Esophagus squamous epithelium (tissue), 5 donors: Measurements from ENCODE around the gene GLRX5. TPM values are rescaled to one million over a fixed set of nuclear protein-coding genes. Genes with fewer than 3 reads are reported as not detected.

Experiments used
- DNase-seq: peaks from one replicate; lab custom pipeline; 2025; lab: John Stamatoyannopoulos, UW
- H3K27ac ChIP-seq, 4 donors: fragments of 200-600 bp; sonication (generic); one replicate each; pipeline ENCODE4 v1.5.1; 2016 to 2019; ENCODE audit warnings: mild to moderate bottlenecking in 1 of 4
- H3K27me3 ChIP-seq, 4 donors: fragments of 200-600 bp; sonication (generic); 1 replicate in 3 of 4; 2 replicates in 1 of 4; pipeline versions ENCODE4 v1.5.1 to v1.6.0; 2017 to 2021; ENCODE audit warnings: antibody characterized with exemption in 1 of 4
- H3K36me3 ChIP-seq, 3 donors: fragments of 200-600 bp; sonication (generic); one replicate each; pipeline ENCODE4 v1.5.1; 2016 to 2019
- H3K4me1 ChIP-seq, 3 donors: fragments of 200-600 bp; sonication (generic); one replicate each; pipeline ENCODE4 v1.5.1; 2017 to 2019
- H3K4me3 ChIP-seq, 4 donors: fragments of 200-600 bp; sonication (generic); 1 replicate in 3 of 4; 2 replicates in 1 of 4; pipeline ENCODE4 v1.5.1; 2016 to 2019; ENCODE audit warnings: mild to moderate bottlenecking in 2 of 4, moderate library complexity in 1 of 4
- H3K9me3 ChIP-seq, 3 donors: fragments of 200-600 bp; sonication (generic); one replicate each; pipeline ENCODE4 v1.5.1; 2016 to 2019
- CTCF ChIP-seq, 6 experiments: fragments of 450-650 bp in 4 of 6; fragments of 200-600 bp in 2 of 6; sonication (generic) in 2 of 6; IDR thresholded peaks; one replicate each; pipeline ENCODE4 v1.5.1; 2016 to 2019; ENCODE audit warnings: antibody characterized with exemption in 6 of 6, mild to moderate bottlenecking in 4 of 6, moderate library complexity in 4 of 6
- POLR2A ChIP-seq, 4 donors: fragments of 450-650 bp; IDR thresholded peaks; one replicate each; pipeline ENCODE4 v1.6.1; 2017; ENCODE audit warnings: antibody characterized with exemption in 4 of 4, mild to moderate bottlenecking in 4 of 4, moderate library complexity in 3 of 4
- WGBS, 2 donors: methylation state at CpG; one replicate each; pipeline ENCODE4 v1.1.5; 2018; 5-methylcytosine and 5-hydroxymethylcytosine counted together
- intact Hi-C: fragments of 100-400 bp; cut with DNase I; formaldehyde crosslinking; loops from one replicate; pipeline ENCODE4 v1.15.0; 2022
- total RNA-seq, 4 donors: library from RNA; depleted of rRNA; stranded (reverse); fragments of >200 nt; gene quantifications; one replicate each; pipeline ENCODE4 v1.1.0, GENCODE V29; 2016
- donor health status: DM: yes; HTN: yes; CAD: no.

Gene GLRX5
- total RNA-seq, 4 donors from 2014 or later, result 14.4 to 40.1 (median 32.6) TPM

GRCh38 chr14:95545515-95546168 lies 10.8 kb downstream of the GLRX5 start:
- H3K27ac ChIP-seq, result no peak overlapping the region
- peaks cover 0 to 37% (median 0%) of the 10 kb centered on the region in 3 donors for H3K36me3 ChIP-seq
- intact Hi-C loops, result no loop called here
- DNase-seq, result no peak
- H3K9me3 ChIP-seq, result no peaks in the 10 kb centered on the region
- H3K4me1 ChIP-seq, result peaks cover 0 to 9% (median 0%) of the 10 kb centered on the region in 3 donors
- WGBS, 2 donors, result 67 to 76% methylated on average over 5 of the region's 5 CpGs
- TF ChIP-seq POLR2A (IDR thresholded peaks at IDR 0.05) (no peak), CTCF (IDR thresholded peaks at IDR 0.05) (no peak)
- H3K27me3 ChIP-seq, result no peaks in the 10 kb centered on the region
- H3K4me3 ChIP-seq, result no peak overlapping the region

- Histone ChIP-seq H3K27ac (no peak overlapping the region), H3K27me3 (no peaks in the 10 kb centered on the region), H3K36me3 (peaks cover 0 to 37% (median 0%) of the 10 kb centered on the region in 3 donors), H3K4me1 (peaks cover 0 to 9% (median 0%) of the 10 kb centered on the region in 3 donors), H3K9me3 (no peaks in the 10 kb centered on the region), H3K4me3 (no peak overlapping the region)
- no peak for TF ChIP-seq POLR2A (IDR thresholded peaks at IDR 0.05)
- no peak for TF ChIP-seq CTCF (IDR thresholded peaks at IDR 0.05)
- 82 to 97% methylated on average over 5 of the region's 5 CpGs for WGBS, 2 donors
- DNase-seq, result no peak
- intact Hi-C loops, result no loop called here
Observed at GRCh38 chr14:95547272-95547625, 12.4 kb downstream of the GLRX5 start.

- H3K4me1 ChIP-seq, result peaks cover 0 to 9% (median 0%) of the 10 kb centered on the region in 3 donors
- DNase-seq, result no peak
- no peaks in the 10 kb centered on the region for H3K9me3 ChIP-seq
- no peaks in the 10 kb centered on the region for H3K27me3 ChIP-seq
- no peak overlapping the region for H3K4me3 ChIP-seq
- peaks cover 0 to 37% (median 0%) of the 10 kb centered on the region in 3 donors for H3K36me3 ChIP-seq
- WGBS, 2 donors, result 59 to 76% methylated on average over 7 to 13 of the region's 14 CpGs
- TF ChIP-seq POLR2A (IDR thresholded peaks at IDR 0.05) (no peak), CTCF (IDR thresholded peaks at IDR 0.05) (no peak)
- H3K27ac ChIP-seq, result no peak overlapping the region
- intact Hi-C loops, result no loop called here
Observed at GRCh38 chr14:95547626-95548327, 12.9 kb downstream of the GLRX5 start.

GRCh38 chr14:95548328-95548929 lies 13.6 kb downstream of the GLRX5 start:
- TF ChIP-seq POLR2A (IDR thresholded peaks at IDR 0.05), result no peak
- no peak for TF ChIP-seq CTCF (IDR thresholded peaks at IDR 0.05)
- no peaks in the 10 kb centered on the region for H3K27me3 ChIP-seq
- H3K4me1 ChIP-seq, result peaks cover 0 to 9% (median 0%) of the 10 kb centered on the region in 3 donors
- peaks cover 0 to 37% (median 0%) of the 10 kb centered on the region in 3 donors for H3K36me3 ChIP-seq
- DNase-seq, result no peak
- no peak overlapping the region for H3K27ac ChIP-seq
- 83 to 90% methylated on average over 8 to 9 of the region's 9 CpGs for WGBS, 2 donors
- intact Hi-C loops, result no loop called here
- H3K9me3 ChIP-seq, result no peaks in the 10 kb centered on the region
- no peak overlapping the region for H3K4me3 ChIP-seq
